ENCODE results near the gene LENEP. TPM values are rescaled to one million over a fixed set of nuclear protein-coding genes. Genes with fewer than 3 reads are reported as not detected.

The LENEP gene
- polyA plus RNA-seq, 2 donors = 0.22 TPM; not detected in 1

- H3K4me1 ChIP-seq (ENCODE audit: control insufficient read depth in 2 of 2, insufficient read depth in 2 of 2, low read length in 1 of 2) = peaks cover 15 to 29% of the 10 kb centered on the region in 2 donors
Observed at GRCh38 chr1:154968731-154969130, 24.7 kb upstream of the LENEP start.

GRCh38 chr1:154969246-154969645, 24.1 kb upstream of the LENEP start:
- Histone ChIP-seq H3K27ac (ENCODE audit: low read depth in 2 of 2, low read length in 1 of 2) (peak overlapping the region in 1 of 2 donors; percentile 99), H3K4me3 (ENCODE audit: low read depth in 1 of 2, low read length in 2 of 2) (peak overlapping the region in 1 of 2 donors; percentile 13), H3K27me3 (ENCODE audit: control insufficient read depth in 1 of 2, insufficient read depth in 2 of 2, low read length in 2 of 2) (no peaks in the 10 kb centered on the region), H3K4me1 (ENCODE audit: control insufficient read depth in 2 of 2, insufficient read depth in 2 of 2, low read length in 1 of 2) (peaks cover 15 to 29% of the 10 kb centered on the region in 2 donors), H3K9me3 (ENCODE audit: control insufficient read depth in 2 of 2, insufficient read depth in 1 of 2, low read depth in 1 of 2, low read length in 1 of 2) (no peaks in the 10 kb centered on the region), H3K36me3 (ENCODE audit: control insufficient read depth in 2 of 2, insufficient read depth in 2 of 2, low read length in 1 of 2) (peaks cover 20 to 30% of the 10 kb centered on the region in 2 donors)
- 64 to 68% methylated on average over 5 of the region's 5 CpGs for WGBS, 2 donors

More at GRCh38 chr1:154968731-154969130, 24.7 kb upstream of the LENEP start:
- no peaks in the 10 kb centered on the region for H3K9me3 ChIP-seq (ENCODE audit: control insufficient read depth in 2 of 2, insufficient read depth in 1 of 2, low read depth in 1 of 2, low read length in 1 of 2)
- 81 to 87% methylated on average over 2 to 3 of the region's 3 CpGs for WGBS, 2 donors
- peaks cover 20 to 30% of the 10 kb centered on the region in 2 donors for H3K36me3 ChIP-seq (ENCODE audit: control insufficient read depth in 2 of 2, insufficient read depth in 2 of 2, low read length in 1 of 2)
- peak overlapping the region; percentile 31 to 99 for H3K27ac ChIP-seq (ENCODE audit: low read depth in 2 of 2, low read length in 1 of 2)
- H3K27me3 ChIP-seq (ENCODE audit: control insufficient read depth in 1 of 2, insufficient read depth in 2 of 2, low read length in 2 of 2) = no peaks in the 10 kb centered on the region
- no peak overlapping the region for H3K4me3 ChIP-seq (ENCODE audit: low read depth in 1 of 2, low read length in 2 of 2)

GRCh38 chr1:154969860-154970452, 23.4 kb upstream of the LENEP start:
- H3K4me3 ChIP-seq (ENCODE audit: low read depth in 1 of 2, low read length in 2 of 2) = peak overlapping the region; percentile 1 to 13
- peak overlapping the region; percentile 93 to 99 for H3K27ac ChIP-seq (ENCODE audit: low read depth in 2 of 2, low read length in 1 of 2)
- peaks cover 15 to 29% of the 10 kb centered on the region in 2 donors for H3K4me1 ChIP-seq (ENCODE audit: control insufficient read depth in 2 of 2, insufficient read depth in 2 of 2, low read length in 1 of 2)
- WGBS, 2 donors = 28 to 38% methylated on average over 22 of the region's 22 CpGs
- H3K27me3 ChIP-seq (ENCODE audit: control insufficient read depth in 1 of 2, insufficient read depth in 2 of 2, low read length in 2 of 2) = no peaks in the 10 kb centered on the region
- no peaks in the 10 kb centered on the region for H3K9me3 ChIP-seq (ENCODE audit: control insufficient read depth in 2 of 2, insufficient read depth in 1 of 2, low read depth in 1 of 2, low read length in 1 of 2)
- peaks cover 20 to 26% of the 10 kb centered on the region in 2 donors for H3K36me3 ChIP-seq (ENCODE audit: control insufficient read depth in 2 of 2, insufficient read depth in 2 of 2, low read length in 1 of 2)

DNA sequence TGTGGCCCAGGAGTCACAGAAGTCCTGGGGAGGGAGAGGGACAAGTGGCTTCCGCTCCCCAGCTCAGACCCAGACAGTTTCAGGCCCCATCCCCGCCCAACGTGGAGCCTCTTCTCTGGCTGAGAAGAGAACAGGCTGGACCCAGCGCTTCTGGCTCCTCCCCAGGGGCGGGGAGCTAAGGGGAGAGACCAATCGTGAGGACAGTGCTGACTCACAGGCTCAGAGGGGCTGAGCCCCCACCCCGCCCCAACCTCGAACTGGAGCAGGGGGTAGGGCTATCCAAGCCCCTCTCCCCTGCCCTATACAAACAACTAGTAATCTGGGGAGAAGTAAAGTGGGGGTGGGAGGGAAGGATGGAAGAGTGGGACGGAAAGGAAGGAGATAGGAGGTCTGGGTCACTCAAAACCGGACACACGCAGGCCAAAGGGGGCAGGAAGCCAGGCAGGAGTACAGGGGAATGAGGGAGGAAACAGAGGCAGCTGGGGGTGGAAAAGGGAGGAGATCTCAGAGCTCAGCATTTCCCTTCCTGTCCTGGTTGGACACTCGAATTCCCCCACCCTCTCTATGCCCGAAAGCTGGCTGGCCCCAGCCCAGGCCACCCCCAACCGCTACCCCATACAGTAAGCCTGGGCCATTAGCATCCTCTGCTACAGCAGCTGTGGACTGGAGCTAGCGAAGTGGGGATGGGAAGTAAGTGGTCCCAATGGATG, 22.6 kb upstream of the LENEP start, which contains the start of gene SHC1:
SHC1 (minus strand) TSS at position 117 of the 710 bp plus-strand sequence. CDS start 221 bp downstream, outside the sequence.
- H3K36me3 ChIP-seq (ENCODE audit: control insufficient read depth in 2 of 2, insufficient read depth in 2 of 2, low read length in 1 of 2) = peaks cover 14 to 20% of the 10 kb centered on the region in 2 donors
- H3K9me3 ChIP-seq (ENCODE audit: control insufficient read depth in 2 of 2, insufficient read depth in 1 of 2, low read depth in 1 of 2, low read length in 1 of 2) = no peaks in the 10 kb centered on the region
- H3K27ac ChIP-seq (ENCODE audit: low read depth in 2 of 2, low read length in 1 of 2) = peak within 1 kb of the TSS; percentile 93 to 99
- WGBS, 2 donors = 13 to 22% methylated on average over 15 of the region's 15 CpGs
- H3K27me3 ChIP-seq (ENCODE audit: control insufficient read depth in 1 of 2, insufficient read depth in 2 of 2, low read length in 2 of 2) = no peaks in the 10 kb centered on the region
- H3K4me1 ChIP-seq (ENCODE audit: control insufficient read depth in 2 of 2, insufficient read depth in 2 of 2, low read length in 1 of 2) = peaks cover 15 to 29% of the 10 kb centered on the region in 2 donors
- H3K4me3 ChIP-seq (ENCODE audit: low read depth in 1 of 2, low read length in 2 of 2) = peak within 1 kb of the TSS; percentile 7 to 13

DNA sequence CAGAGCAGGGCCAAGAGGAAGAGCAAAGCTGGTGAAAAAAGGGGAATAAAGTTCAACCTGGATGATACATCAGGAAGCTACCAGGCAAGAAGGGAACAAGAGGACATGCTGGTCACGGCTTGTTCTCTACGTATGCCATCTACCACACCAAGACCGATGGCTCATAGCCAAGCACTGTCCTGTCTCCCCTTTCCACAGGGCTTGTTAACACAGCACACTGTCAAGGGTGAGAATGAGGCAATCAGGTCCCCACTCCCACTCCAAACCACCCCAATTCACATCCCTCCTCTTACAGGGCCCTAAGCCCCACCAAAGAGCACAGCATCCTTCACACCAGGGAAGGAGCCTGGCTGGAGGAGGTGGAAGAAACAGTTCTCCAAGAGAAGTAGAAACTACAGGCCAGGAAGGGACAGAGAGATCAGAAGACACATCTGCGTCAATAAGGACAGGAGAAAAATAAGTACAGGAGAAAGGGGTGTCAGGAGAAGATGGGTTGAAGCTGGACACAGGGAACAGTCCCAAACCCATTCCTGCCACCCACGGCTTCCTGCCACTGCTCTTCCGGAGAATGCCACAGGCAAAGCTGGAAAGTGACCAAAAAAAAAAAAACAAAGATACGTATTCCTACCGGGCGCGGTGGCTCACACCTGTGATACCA, 21.9 kb upstream of the LENEP start:
- no peaks in the 10 kb centered on the region for H3K9me3 ChIP-seq (ENCODE audit: control insufficient read depth in 2 of 2, insufficient read depth in 1 of 2, low read depth in 1 of 2, low read length in 1 of 2)
- peak overlapping the region; percentile 93 to 99 for H3K27ac ChIP-seq (ENCODE audit: low read depth in 2 of 2, low read length in 1 of 2)
- 34 to 35% methylated on average over 10 of the region's 10 CpGs for WGBS, 2 donors
- H3K4me1 ChIP-seq (ENCODE audit: control insufficient read depth in 2 of 2, insufficient read depth in 2 of 2, low read length in 1 of 2) = peaks cover 15 to 29% of the 10 kb centered on the region in 2 donors
- H3K27me3 ChIP-seq (ENCODE audit: control insufficient read depth in 1 of 2, insufficient read depth in 2 of 2, low read length in 2 of 2) = no peaks in the 10 kb centered on the region
- no peak overlapping the region for H3K4me3 ChIP-seq (ENCODE audit: low read depth in 1 of 2, low read length in 2 of 2)
- H3K36me3 ChIP-seq (ENCODE audit: control insufficient read depth in 2 of 2, insufficient read depth in 2 of 2, low read length in 1 of 2) = peaks cover 9 to 13% of the 10 kb centered on the region in 2 donors

DNA sequence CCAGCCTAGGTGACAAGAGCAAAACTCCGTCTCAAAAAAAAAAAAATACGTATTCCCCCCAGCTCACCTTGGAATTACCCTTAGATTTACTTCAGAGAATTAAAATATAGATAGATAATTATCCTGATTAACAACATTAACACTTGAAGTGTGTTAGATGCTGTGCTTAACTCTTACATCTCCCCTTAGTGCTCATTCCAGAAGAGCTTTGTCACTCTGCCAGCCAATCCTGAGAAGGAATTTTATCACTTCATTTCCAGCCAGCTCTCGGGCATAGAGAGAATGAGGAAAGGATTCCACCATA, 21.2 kb upstream of the LENEP start:
- Histone ChIP-seq H3K27ac (ENCODE audit: low read depth in 2 of 2, low read length in 1 of 2) (peak overlapping the region; percentile 98 to 100), H3K4me1 (ENCODE audit: control insufficient read depth in 2 of 2, insufficient read depth in 2 of 2, low read length in 1 of 2) (peaks cover 15 to 29% of the 10 kb centered on the region in 2 donors), H3K9me3 (ENCODE audit: control insufficient read depth in 2 of 2, insufficient read depth in 1 of 2, low read depth in 1 of 2, low read length in 1 of 2) (no peaks in the 10 kb centered on the region), H3K36me3 (ENCODE audit: control insufficient read depth in 2 of 2, insufficient read depth in 2 of 2, low read length in 1 of 2) (peaks cover 9 to 12% of the 10 kb centered on the region in 2 donors), H3K4me3 (ENCODE audit: low read depth in 1 of 2, low read length in 2 of 2) (no peak overlapping the region), H3K27me3 (ENCODE audit: control insufficient read depth in 1 of 2, insufficient read depth in 2 of 2, low read length in 2 of 2) (no peaks in the 10 kb centered on the region)
- 54 to 60% methylated on average over 3 of the region's 3 CpGs for WGBS, 2 donors

DNA sequence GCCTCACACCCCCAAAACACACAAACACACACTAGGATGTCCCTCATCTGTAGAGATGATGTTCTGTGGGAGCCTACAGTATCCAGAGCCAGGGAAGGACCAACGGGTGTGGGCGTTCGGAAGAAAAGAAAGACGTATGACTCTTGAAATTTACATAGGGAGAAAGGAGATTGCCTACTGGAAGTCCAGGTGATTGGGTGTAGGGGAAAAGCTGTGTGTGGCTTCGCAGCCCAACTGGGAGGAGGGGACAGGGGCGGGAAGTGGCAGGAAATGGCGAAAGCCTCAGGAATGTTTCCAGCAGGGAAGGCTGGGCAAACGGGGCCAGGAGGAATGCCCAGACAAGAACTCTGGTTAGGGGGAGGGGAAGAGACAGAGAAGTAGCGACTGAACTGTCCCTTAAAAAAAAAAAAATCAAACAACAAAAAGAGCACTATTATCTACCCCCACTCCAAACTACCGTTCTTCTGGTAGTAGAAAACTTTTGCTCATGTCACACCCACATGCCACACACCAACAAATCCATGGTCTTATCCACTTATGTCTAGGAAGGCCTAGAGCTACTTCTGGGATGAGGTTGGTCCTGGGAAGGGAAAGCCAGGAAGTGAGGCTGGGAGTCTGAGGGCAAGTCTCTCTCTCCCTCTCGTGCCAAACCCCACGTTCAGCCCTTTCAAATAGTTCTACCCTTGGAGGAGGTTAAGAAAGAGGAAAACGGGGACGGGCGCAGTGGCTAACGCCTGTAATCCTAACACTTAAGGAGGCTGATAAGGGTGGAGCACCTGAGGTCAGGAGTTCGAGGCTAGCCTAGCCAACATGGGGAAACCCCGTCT, 20.7 kb upstream of the LENEP start:
- Histone ChIP-seq H3K4me1 (ENCODE audit: control insufficient read depth in 2 of 2, insufficient read depth in 2 of 2, low read length in 1 of 2) (peaks cover 15 to 29% of the 10 kb centered on the region in 2 donors), H3K9me3 (ENCODE audit: control insufficient read depth in 2 of 2, insufficient read depth in 1 of 2, low read depth in 1 of 2, low read length in 1 of 2) (no peaks in the 10 kb centered on the region), H3K4me3 (ENCODE audit: low read depth in 1 of 2, low read length in 2 of 2) (peak overlapping the region in 1 of 2 donors; percentile 86), H3K36me3 (ENCODE audit: control insufficient read depth in 2 of 2, insufficient read depth in 2 of 2, low read length in 1 of 2) (peaks cover 5 to 9% of the 10 kb centered on the region in 2 donors), H3K27ac (ENCODE audit: low read depth in 2 of 2, low read length in 1 of 2) (peak overlapping the region; percentile 98 to 100), H3K27me3 (ENCODE audit: control insufficient read depth in 1 of 2, insufficient read depth in 2 of 2, low read length in 2 of 2) (no peaks in the 10 kb centered on the region)
- WGBS, 2 donors = 19 to 22% methylated on average over 18 of the region's 18 CpGs

GRCh38 chr1:154973344-154974101, 19.9 kb upstream of the LENEP start:
- Histone ChIP-seq H3K9me3 (ENCODE audit: control insufficient read depth in 2 of 2, insufficient read depth in 1 of 2, low read depth in 1 of 2, low read length in 1 of 2) (no peaks in the 10 kb centered on the region), H3K4me3 (ENCODE audit: low read depth in 1 of 2, low read length in 2 of 2) (peak overlapping the region; percentile 65 to 86), H3K27me3 (ENCODE audit: control insufficient read depth in 1 of 2, insufficient read depth in 2 of 2, low read length in 2 of 2) (no peaks in the 10 kb centered on the region), H3K4me1 (ENCODE audit: control insufficient read depth in 2 of 2, insufficient read depth in 2 of 2, low read length in 1 of 2) (peaks cover 15 to 29% of the 10 kb centered on the region in 2 donors), H3K27ac (ENCODE audit: low read depth in 2 of 2, low read length in 1 of 2) (peak overlapping the region; percentile 98 to 100), H3K36me3 (ENCODE audit: control insufficient read depth in 2 of 2, insufficient read depth in 2 of 2, low read length in 1 of 2) (peaks cover 2 to 5% of the 10 kb centered on the region in 2 donors)
- WGBS, 2 donors = 0 to 5% methylated on average over 28 to 37 of the region's 37 CpGs

Measured in esophagus (tissue), 2 donors.